GM12878 (cell line): ENCODE measurements around the gene IL17RA.

Experiments
- BACH1 ChIP-seq: fragments of 450-650 bp; IDR thresholded peaks from 2 replicates; pipeline ENCODE4 v1.6.1; 2017; ENCODE audit warnings: mild to moderate bottlenecking, borderline replicate concordance
- BCL11A ChIP-seq: IDR thresholded peaks from 2 replicates; pipeline ENCODE4 v1.6.1; 2011; ENCODE audit warnings: low read depth, low read length
- BRCA1 ChIP-seq: IDR thresholded peaks from 2 replicates; pipeline ENCODE4 v1.6.1; 2011; ENCODE audit warnings: low read depth, low read length, improper control_type of control experiment
- CTCF ChIP-seq, 3 experiments: IDR thresholded peaks in 2 of 3; conservative IDR thresholded peaks in 1 of 3; 2 replicates each; pipeline ENCODE4 v1.5.1; 2011; ENCODE audit warnings: low read depth in 3 of 3, low read length in 3 of 3, mild to moderate bottlenecking in 3 of 3, control low read depth in 2 of 3, moderate library complexity in 2 of 3, inconsistent platforms in 1 of 3, mixed read lengths in 1 of 3; ENCODE audit not compliant: control insufficient read depth in 2 of 3, insufficient read depth in 1 of 3; ENCODE audit errors: extremely low read depth in 1 of 3
- FOS ChIP-seq: IDR thresholded peaks from 3 replicates; pipeline ENCODE4 v1.6.1; 2011; ENCODE audit warnings: borderline replicate concordance; ENCODE audit not compliant: insufficient read length; ENCODE audit errors: extremely low read depth
- HDAC2 ChIP-seq: fragments of 200-600 bp; sonication (generic); IDR thresholded peaks from 2 replicates; pipeline ENCODE4 v1.6.1; 2017
- PAX5 ChIP-seq: IDR thresholded peaks from 2 replicates; pipeline ENCODE4 v1.6.1; 2011; ENCODE audit warnings: low read depth, low read length, borderline replicate concordance
- POLR2AphosphoS5 ChIP-seq: IDR thresholded peaks from 2 replicates; pipeline ENCODE4 v1.6.1; 2011; ENCODE audit warnings: mild to moderate bottlenecking, low read length, inconsistent platforms
- RFX5 ChIP-seq: IDR thresholded peaks from 2 replicates; pipeline ENCODE4 v1.6.1; 2011; ENCODE audit warnings: low read depth, low read length, improper control_type of control experiment
- SP1 ChIP-seq: IDR thresholded peaks from one replicate; pipeline ENCODE4 v1.6.1; 2011; ENCODE audit warnings: low read depth, low read length
- TF ChIP-seq, protein P1 (sequence below): IDR thresholded peaks from 2 replicates; pipeline ENCODE4 v1.6.1; 2011; ENCODE audit warnings: low read depth, low read length, improper control_type of control experiment, borderline replicate concordance

DNA sequence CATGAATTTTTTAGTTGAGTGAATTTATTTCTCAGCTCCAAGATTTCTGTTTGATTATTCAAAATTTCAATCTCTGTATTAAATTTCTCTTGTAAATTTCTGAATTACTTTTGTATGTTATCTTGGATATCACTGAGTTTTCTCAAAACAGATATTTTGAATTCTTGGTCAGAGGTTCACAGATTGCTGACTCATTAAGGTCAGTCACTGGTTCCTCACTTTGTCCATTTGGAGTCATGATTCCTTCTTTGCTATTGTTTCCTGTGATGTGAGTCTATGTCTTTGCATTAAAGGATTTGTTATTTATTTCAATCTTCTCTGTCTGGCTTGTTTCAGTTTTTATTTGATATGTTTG, 10.2 kb upstream of the IL17RA start:
- TF ChIP-seq CTCF (IDR thresholded peaks at IDR 0.05 in 2 of 3, conservative IDR thresholded peaks at IDR 0.05 in 1 of 3; ENCODE audit: control insufficient read depth in 2 of 3, extremely low read depth in 1 of 3, insufficient read depth in 1 of 3, low read depth in 3 of 3, low read length in 3 of 3) (no peak), BACH1 (no peak), PAX5 (no peak), RFX5 (no peak), BRCA1 (no peak), POLR2AphosphoS5 (no peak), BCL11A (no peak), FOS (no peak), HDAC2 (no peak), SP1 (no peak)
- TF ChIP-seq, protein P1, sequence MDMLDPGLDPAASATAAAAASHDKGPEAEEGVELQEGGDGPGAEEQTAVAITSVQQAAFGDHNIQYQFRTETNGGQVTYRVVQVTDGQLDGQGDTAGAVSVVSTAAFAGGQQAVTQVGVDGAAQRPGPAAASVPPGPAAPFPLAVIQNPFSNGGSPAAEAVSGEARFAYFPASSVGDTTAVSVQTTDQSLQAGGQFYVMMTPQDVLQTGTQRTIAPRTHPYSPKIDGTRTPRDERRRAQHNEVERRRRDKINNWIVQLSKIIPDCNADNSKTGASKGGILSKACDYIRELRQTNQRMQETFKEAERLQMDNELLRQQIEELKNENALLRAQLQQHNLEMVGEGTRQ: no peak
